CD4-positive, alpha-beta T cell treated with Interleukin-4 for 1 hour (primary cell): Measurements from ENCODE around the gene SURF4.

ENCODE experiments used
- DNase-seq, 2 donors: peaks; one replicate each; pipeline ENCODE4 v3.0.0-alpha.2; 2020 to 2022

The SURF4 gene

DNA sequence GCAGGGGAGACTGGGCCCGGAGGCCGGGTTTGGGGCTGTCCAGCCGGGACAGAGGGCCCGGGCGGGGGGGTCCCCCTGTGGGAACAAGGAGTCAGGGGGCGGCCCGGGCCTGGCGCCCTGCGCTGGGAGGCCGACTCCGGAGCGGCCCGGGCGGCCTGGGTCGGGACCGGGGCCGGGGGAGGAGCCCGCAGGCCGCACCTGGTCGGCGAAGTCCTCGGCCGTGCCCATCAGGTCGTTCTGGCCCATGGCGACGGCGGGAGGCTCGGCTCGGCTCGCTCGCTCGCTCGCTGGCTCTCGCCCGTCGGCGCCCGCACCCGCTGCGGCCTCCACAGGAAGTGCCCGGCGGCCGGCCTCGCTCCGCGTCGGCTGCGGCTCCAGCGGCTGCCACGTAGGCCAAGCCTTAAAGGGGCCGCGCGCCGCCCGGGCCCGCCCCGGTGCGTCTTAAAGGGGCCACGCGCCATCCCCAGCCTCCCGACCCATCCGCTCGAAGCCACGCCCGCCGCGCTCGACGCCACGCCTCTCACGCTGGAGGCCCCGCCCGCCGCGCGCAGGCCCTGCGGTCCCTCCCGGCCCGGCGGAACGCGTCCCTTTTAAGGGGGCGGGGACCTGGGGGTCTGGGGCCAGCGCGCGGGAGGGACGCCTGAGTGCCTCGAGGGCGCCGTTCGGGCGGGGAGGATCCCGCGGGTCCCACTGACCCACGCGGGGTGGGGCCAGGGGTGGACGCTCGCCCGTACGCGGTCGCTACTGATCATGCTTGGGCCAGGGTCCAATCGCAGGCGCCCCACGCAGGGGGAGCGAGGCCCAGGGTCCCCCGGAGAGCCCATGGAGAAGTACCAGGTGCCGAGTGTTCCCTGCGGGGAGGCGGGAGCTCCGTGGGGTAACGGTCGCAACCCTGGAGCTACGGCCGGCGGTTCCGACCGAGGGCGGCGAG lies at the start of gene SURF4, which contains the start of gene STKLD1:
Gene SURF4 (minus strand): TSS at position 337 of the 931 bp plus-strand sequence. CDS start 91 bp downstream, at position 246.
Gene STKLD1 (plus strand): TSS at position 643 of the 931 bp plus-strand sequence. CDS start 108 bp downstream, at position 751.
- DNase-seq = peak; percentile 94 to 95

GRCh38 chr9:133425049-133425632 lies 49.3 kb upstream of the SURF4 start:
- no peak for DNase-seq

DNA sequence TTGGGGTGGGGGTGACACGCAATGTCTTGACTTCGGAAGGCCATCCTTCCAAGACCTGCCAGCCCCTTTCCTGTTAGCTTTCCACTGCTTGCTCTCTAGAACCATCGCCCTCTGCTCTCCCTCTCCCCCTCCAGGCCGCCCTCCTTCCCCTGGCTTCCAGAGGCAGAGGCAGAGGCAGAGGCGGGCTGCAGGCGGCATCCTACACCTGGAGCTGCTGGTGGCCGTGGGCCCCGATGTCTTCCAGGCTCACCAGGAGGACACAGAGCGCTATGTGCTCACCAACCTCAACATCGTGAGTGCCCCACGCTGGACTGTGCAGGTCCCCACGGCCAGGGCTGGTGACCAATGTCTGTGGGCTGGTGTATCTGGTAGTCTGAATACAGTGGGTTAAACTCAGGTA lies 48.3 kb upstream of the SURF4 start:
- DNase-seq = no peak

- DNase-seq = no peak
Measured at GRCh38 chr9:133423216-133423615, 47.4 kb upstream of the SURF4 start.

GRCh38 chr9:133421615-133422542 lies 46.0 kb upstream of the SURF4 start, which contains the start of gene ADAMTS13:
ADAMTS13 (plus strand) TSS chr9:133422367; CDS start chr9:133422444, 77 bp downstream.
- DNase-seq = peak in 1 of 2 donors; percentile 26

DNA sequence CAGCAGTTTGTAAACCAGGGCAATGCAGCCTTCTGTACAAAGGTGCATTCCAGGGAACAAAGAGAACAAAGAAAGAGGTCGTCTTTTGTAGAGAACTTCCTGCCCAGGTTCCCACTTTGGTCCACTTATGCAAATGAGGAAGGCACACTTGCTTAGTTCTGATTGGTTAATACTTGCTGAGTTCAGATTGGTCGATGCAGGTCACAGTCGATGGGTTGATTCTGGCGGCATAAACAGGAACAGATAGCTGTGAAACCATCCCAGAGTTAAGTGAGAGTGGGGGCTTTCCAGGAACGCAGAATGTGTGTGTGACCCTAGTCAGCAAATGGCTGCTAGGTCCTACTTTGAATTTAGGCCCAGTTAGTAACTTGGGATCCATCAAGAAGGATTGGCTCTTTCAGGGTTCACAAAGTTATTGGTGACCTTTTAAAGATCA lies 44.5 kb upstream of the SURF4 start:
- peak; percentile 48 to 66 for DNase-seq

DNA sequence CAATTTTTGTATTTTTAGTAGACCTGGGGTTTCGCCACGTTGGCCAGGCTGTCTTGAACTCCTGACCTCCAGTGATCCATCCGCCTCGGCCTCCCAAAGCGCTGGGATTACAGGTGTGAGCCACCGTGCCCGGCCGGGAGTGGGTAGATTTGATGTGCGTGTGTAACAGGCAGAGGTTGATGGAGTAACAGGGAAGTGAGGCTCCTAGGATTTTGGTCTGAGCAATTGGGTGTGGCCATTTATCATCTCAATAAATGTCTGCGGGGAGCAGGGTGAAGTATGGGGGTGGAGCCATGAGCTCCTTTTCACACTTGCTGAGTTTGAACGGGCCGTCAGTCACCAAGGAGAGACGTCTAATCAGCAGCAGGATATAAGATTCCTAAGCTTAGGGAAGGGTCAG lies 43.1 kb upstream of the SURF4 start:
- no peak for DNase-seq

DNA sequence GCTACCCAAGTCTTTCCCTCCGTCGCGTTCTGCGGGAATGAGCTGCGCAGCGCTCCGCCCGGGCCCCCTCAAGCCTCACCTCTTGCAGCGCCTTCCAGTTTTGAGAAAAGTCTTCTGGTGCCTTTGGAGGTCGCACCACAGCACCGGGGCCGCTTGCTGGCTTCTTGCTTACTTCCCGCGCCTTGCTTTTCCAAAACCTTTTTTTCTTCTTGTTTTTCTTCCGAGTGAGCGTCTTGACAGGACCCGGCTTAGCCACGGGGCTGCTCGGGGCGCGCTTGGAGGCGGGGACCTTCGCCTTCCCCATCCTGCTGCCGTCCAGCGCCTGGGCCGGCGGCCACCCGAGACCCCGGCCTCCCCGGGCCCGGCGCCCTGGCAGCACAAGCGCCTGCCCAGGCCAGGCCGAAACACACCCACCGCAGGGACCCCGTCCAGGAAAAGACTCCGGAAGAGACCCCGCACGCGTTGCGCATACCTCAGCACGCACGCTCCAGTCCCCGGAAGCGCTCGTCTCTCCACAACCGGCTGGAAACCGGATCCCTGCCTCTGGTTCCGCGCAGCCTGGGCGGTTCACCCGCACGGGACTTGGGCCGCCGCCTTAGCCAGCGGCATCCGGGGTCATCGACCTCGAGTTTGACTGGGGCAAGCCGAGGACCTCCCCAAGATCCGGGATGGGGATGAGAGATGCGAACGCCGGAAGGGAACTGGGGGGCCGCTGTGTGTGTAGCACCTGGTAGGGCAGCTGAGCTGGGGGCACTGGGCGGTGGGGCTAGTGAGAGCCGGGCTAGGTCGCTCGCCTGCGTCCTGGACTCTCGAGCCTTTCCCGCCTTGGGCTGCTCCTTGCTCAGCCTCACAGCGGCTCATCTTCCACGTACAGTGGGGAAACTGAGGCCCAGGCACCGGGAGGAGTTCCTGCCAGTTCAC lies 41.9 kb upstream of the SURF4 start, which contains the start of gene REXO4:
Gene REXO4 (minus strand): TSS at position 470 of the 921 bp plus-strand sequence. CDS start 166 bp downstream, at position 304.
- DNase-seq = peak; percentile 85 to 87

GRCh38 chr9:133415170-133415569 lies 39.3 kb upstream of the SURF4 start:
- DNase-seq = no peak

GRCh38 chr9:133408042-133408441 lies 32.2 kb upstream of the SURF4 start:
- no peak for DNase-seq

DNA sequence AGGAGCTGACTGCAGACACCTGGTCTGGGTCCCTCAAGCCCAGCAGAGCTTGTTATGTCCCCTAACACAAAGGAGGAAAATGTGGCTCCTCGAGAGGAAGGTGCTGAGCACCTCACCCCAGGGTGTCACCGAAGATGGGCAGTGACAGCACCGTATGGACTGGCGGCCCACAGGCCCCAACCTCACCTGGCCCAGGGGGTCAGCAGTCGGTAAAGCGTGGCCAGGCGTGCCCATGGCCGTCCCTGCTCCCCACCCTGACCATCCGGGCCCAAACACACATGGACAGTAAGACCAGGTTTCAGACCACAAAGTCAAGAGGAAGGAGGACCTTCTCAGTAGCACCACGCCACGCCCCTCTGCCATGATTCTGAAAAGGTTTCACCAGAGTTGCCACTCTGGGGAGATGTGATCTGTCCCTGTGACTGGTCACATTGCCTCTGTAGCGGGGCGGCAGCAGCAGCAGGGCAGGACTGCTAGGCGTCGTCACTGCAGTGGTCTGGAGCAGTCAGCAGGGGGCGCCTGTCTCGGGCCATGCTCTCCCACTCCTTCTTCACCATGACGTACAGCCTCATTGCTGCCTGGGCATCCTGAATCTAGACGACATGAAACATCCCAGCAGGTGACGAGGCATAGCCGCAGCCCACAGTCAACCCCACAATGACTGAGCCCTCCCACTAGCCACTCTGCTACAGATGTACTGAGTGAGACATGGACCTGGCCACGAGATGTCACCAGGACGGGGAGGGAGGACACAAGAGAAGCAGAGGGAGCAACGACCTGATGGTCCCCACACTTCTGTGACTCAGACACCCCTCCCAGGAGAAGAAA lies 30.8 kb upstream of the SURF4 start:
- DNase-seq = peak; percentile 82

DNA sequence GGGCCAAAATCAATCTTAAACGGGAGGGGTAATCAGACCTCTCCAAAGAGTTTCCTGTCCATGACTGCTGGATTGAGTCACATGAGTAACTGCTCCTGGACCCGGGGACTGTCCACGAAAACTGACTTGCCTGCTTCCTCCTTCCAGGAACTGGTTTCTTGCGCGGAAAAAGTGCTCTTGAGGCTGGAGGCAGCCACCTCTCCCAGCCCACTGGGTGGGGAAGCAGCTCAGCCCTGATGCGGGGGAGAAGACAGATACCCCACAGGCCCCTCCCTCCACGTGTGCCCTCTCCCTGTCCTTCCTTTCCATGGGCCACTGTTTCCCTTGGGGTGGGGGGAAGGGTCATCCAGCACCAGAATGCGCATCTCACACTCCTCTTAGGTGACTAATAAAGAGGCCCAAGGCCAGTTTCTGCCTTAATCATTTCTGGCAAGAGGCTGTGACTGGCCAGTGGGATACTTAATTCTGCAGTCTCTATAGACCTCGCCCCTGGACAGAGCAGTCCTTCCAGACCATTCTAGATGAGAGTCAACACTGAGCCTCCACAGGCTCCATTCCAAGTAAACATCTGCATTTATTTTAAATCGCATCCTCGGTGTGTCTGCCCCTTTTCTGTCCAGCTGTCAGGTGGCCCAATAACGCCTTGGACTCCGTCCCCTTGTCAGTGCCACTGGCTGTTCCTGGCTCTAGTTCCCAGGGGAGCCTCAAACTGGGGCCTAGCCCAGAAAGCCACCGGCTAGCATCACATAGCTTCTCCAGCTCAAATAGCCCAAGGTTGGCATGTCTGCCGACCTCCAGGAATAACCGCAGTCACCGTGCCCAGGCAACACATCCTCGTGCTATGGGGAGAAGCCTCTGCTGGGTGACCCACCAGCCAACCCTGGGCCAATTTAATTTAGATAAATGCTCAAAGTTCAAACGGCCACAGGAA lies 29.9 kb upstream of the SURF4 start:
- DNase-seq = no peak

DNA sequence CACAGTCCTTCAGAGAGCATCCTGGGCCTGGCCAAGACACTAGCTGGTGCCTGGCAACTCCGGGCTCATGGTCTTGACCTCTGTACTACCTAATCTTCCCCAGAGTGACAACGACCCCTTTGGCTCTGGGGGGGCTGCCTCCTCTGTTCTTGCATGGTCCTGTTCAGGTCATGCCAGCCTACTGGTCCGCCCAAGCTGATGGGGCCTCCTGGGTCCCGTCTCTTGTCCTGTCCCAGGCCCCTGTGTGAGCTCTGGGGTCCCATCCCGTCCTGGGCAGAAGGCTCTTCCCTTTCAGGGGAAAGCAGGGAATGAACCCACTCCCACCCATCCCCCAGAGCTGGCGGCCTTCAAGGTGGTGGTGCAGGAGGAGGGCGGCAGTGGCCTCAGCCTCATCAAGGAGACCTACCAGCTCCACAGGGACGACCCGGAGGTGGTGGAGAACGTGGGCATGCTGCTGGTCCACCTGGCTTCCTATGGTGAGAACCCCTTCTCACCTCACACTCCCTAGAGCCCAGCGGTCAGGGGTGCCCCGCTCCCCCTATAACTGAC lies 28.7 kb upstream of the SURF4 start:
- DNase-seq = no peak

GRCh38 chr9:133403766-133404453 lies 28.1 kb upstream of the SURF4 start:
- DNase-seq = peak; percentile 63 to 65

DNA sequence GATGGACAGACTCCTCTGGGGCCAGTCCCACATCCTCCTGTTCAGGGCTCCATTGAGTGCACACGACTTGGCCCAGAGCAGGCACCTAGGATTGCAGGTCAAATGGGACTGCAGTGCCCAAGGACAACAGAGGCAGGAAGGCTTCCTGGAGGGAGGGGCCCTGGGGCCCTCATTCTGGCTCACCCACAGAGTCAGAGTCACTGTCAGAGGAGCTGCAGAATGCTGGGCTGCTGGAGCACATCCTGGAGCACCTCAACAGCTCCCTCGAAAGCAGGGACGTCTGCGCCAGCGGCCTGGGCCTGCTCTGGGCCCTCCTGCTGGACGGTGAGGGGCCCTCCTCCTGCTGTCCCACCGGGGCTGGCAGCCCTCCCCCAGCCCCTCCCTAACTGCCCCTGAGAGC lies 26.8 kb upstream of the SURF4 start:
- DNase-seq = no peak

- no peak for DNase-seq
Measured at GRCh38 chr9:133401588-133401987, 25.7 kb upstream of the SURF4 start.

DNA sequence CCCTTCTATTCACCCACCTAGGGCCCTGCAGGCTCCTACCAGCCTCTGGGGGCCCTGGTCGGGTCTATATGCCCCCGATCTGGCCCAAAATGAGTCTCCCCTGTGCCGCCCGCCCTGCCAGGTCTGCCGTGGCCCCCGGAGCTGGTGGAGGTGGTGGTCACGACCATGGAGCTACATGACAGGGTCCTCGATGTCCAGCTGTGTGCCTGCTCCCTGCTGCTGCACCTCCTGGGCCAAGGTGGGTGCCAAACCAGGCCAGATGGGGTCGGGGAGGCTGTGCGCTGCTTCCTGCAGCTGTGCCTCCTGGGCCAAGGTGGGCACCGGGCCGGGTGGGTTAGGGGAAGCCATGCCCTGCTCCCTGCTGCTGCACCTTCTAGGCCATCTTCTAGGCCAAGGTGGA lies 24.4 kb upstream of the SURF4 start:
- DNase-seq = no peak

- no peak for DNase-seq
Measured at GRCh38 chr9:133397895-133398294, 22.0 kb upstream of the SURF4 start.
